ENCODE measurements around the gene CAMK2B. TPM values are rescaled to one million over a fixed set of nuclear protein-coding genes. Genes with fewer than 3 reads are reported as not detected.

The CAMK2B gene
- total and polyA plus RNA-seq, 12 donors, result 0.25 to 82.3 (median 6.5) TPM; not detected in 2

GRCh38 chr7:44240983-44241510 lies 84.3 kb downstream of the CAMK2B start:
- intact Hi-C loops (cut with DNase I), result loop anchor here (5.0 kb wide), 2 partner anchors 236 to 326 kb away; no protein-coding TSS in a partner anchor
- no peaks in the 10 kb centered on the region for H3K36me3 ChIP-seq (replicated peaks in 1 of 2)
- 4 to 22% (median 12%) methylated on average over 2 to 10 of the region's 10 CpGs for WGBS, 4 donors
- H3K4me1 ChIP-seq (replicated peaks in 1 of 2), result no peaks in the 10 kb centered on the region
- H3K4me3 ChIP-seq, result peak overlapping the region in 1 of 4 donors; percentile 28
- TF ChIP-seq CTCF (IDR thresholded peaks at IDR 0.05) (peak; percentile 51 to 84 (median 72)), POLR2A (IDR thresholded peaks at IDR 0.05) (no peak)
- no peaks in the 10 kb centered on the region for H3K27me3 ChIP-seq
- no peaks in the 10 kb centered on the region for H3K9me3 ChIP-seq (replicated peaks in 1 of 3)
- peak; percentile 75 to 91 (median 85) for DNase-seq
- H3K27ac ChIP-seq, result no peak overlapping the region

- no peak for DNase-seq
- peaks cover 0 to 2% of the 10 kb centered on the region in 2 donors for H3K4me1 ChIP-seq (replicated peaks in 1 of 2)
- no peaks in the 10 kb centered on the region for H3K9me3 ChIP-seq (replicated peaks in 1 of 3)
- no peak overlapping the region for H3K4me3 ChIP-seq
- TF ChIP-seq CTCF (IDR thresholded peaks at IDR 0.05) (no peak), POLR2A (IDR thresholded peaks at IDR 0.05) (no peak)
- H3K36me3 ChIP-seq (replicated peaks in 1 of 2), result no peaks in the 10 kb centered on the region
- WGBS, 4 donors, result 63 to 82% (median 70%) methylated on average over 14 to 16 of the region's 16 CpGs
- intact Hi-C loops (cut with DNase I), result loop anchor here (5.0 kb wide), 2 partner anchors 237 to 327 kb away; no protein-coding TSS in a partner anchor
- H3K27me3 ChIP-seq, result no peaks in the 10 kb centered on the region
- H3K27ac ChIP-seq, result no peak overlapping the region
Observed at GRCh38 chr7:44240376-44240775, 85.0 kb downstream of the CAMK2B start.

GRCh38 chr7:44239361-44239760 lies 86.0 kb downstream of the CAMK2B start:
- H3K4me1 ChIP-seq (replicated peaks in 1 of 2), result peaks cover 0 to 6% of the 10 kb centered on the region in 2 donors
- DNase-seq, result no peak
- no peaks in the 10 kb centered on the region for H3K9me3 ChIP-seq (replicated peaks in 1 of 3)
- WGBS, 4 donors, result 74 to 75% (median 75%) methylated on average over 9 to 24 of the region's 24 CpGs
- no peak overlapping the region for H3K4me3 ChIP-seq
- no peaks in the 10 kb centered on the region for H3K36me3 ChIP-seq (replicated peaks in 1 of 2)
- H3K27me3 ChIP-seq, result no peaks in the 10 kb centered on the region
- intact Hi-C loops (cut with DNase I), result no loop called here
- no peak for TF ChIP-seq POLR2A (IDR thresholded peaks at IDR 0.05)
- TF ChIP-seq CTCF (IDR thresholded peaks at IDR 0.05), result no peak
- H3K27ac ChIP-seq, result no peak overlapping the region

GRCh38 chr7:44238116-44238695 lies 87.2 kb downstream of the CAMK2B start:
- no peak for DNase-seq
- no peaks in the 10 kb centered on the region for H3K36me3 ChIP-seq (replicated peaks in 1 of 2)
- TF ChIP-seq POLR2A (IDR thresholded peaks at IDR 0.05) (no peak), CTCF (IDR thresholded peaks at IDR 0.05) (no peak)
- 76 to 92% (median 82%) methylated on average over 1 to 17 of the region's 17 CpGs for whole genome bisulfite sequencing, 4 donors
- no peaks in the 10 kb centered on the region for H3K9me3 ChIP-seq (replicated peaks in 1 of 3)
- H3K4me1 ChIP-seq (replicated peaks in 1 of 2), result peaks cover 0 to 6% of the 10 kb centered on the region in 2 donors
- no peak overlapping the region for H3K27ac ChIP-seq
- H3K27me3 ChIP-seq, result no peaks in the 10 kb centered on the region
- intact Hi-C loops (cut with DNase I), result no loop called here
- no peak overlapping the region for H3K4me3 ChIP-seq
